ENCODE data around the gene LTA4H. TPM values are rescaled to one million over a fixed set of nuclear protein-coding genes. Genes with fewer than 3 reads are reported as not detected.

The LTA4H gene
- total and polyA plus RNA-seq, 4 donors = 45.5 to 66.8 (median 54.4) TPM

DNA sequence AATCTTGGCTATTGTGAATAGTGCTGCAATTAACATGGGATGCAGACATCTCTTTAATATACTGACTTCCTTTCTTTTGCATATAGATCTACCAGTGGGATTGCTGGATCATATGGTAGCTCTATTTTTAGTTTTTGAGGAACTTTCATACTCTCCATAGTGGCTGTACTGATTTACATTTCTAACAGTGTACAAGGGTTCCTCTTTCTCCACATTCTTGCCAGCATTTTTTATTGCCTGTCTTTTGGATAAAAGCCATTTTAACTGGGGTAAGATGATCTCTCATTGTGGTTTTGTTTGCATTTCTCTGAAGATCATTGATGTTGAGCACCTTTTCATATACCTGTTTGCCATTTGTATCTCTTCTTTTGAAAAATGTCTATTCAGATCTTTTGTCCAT, 83.9 kb downstream of the LTA4H start:
- Histone ChIP-seq H3K27me3 (ENCODE audit: control insufficient read depth in 1 of 2, insufficient read depth in 2 of 2, low read length in 1 of 2) (no peaks in the 10 kb centered on the region), H3K4me1 (ENCODE audit: control insufficient read depth in 1 of 2, insufficient read depth in 2 of 2, low read length in 2 of 2) (no peaks in the 10 kb centered on the region), H3K9me3 (ENCODE audit: control insufficient read depth, low read length) (peaks cover 2% of the 10 kb centered on the region), H3K36me3 (ENCODE audit: control insufficient read depth in 1 of 2, insufficient read depth in 2 of 2, low read length in 1 of 2) (no peaks in the 10 kb centered on the region), H3K27ac (ENCODE audit: low read depth in 1 of 2, low read length in 2 of 2) (no peak overlapping the region), H3K4me3 (ENCODE audit: low read length in 2 of 2) (no peak overlapping the region)
- DNase-seq = no peak
- intact Hi-C loops (cut with DNase I) = no loop called here
- ATAC-seq (ENCODE audit: low FRiP score) = no peak

Other genes starting within 250 kb of the LTA4H start
- 10 to 100 TPM; 60.9 to 66.7 TPM for gene NTN4, start 244.8 kb downstream of the LTA4H start, total RNA-seq
- 10 to 100 TPM; 19.5 to 68.9 TPM for gene NTN4, start 244.8 kb downstream of the LTA4H start, polyA plus RNA-seq
- 10 to 100 TPM; 11.7 to 14.9 TPM for gene SNRPF, start 176.6 kb downstream of the LTA4H start, total RNA-seq
- 10 to 100 TPM; 17.5 to 41.3 TPM for gene SNRPF, start 176.6 kb downstream of the LTA4H start, polyA plus RNA-seq
- not detected for gene CCDC38, start 93.0 kb downstream of the LTA4H start, total RNA-seq
- not detected for gene CCDC38, start 93.0 kb downstream of the LTA4H start, polyA plus RNA-seq
- gene AMDHD1, start 92.3 kb downstream of the LTA4H start, total RNA-seq = under 1 TPM; 0.51 to 0.75 TPM
- 1 to 10 TPM; 1.0 to 4.6 TPM for gene AMDHD1, start 92.3 kb downstream of the LTA4H start, polyA plus RNA-seq
- gene HAL, start 39.2 kb downstream of the LTA4H start, total RNA-seq = 1 to 10 TPM in 1 of 2 donors, under 1 TPM in 1; 0.39 to 1.4 TPM
- under 1 TPM in 1 of 2 donors, not detected in 1; 0.63 TPM for gene HAL, start 39.2 kb downstream of the LTA4H start, polyA plus RNA-seq
- 10 to 100 TPM; 57.8 to 73.8 TPM for gene ELK3, start 158.8 kb upstream of the LTA4H start, total RNA-seq
- gene ELK3, start 158.8 kb upstream of the LTA4H start, polyA plus RNA-seq = 10 to 100 TPM; 13.6 to 14.2 TPM